SK-N-SH treated with all-trans-retinoic acid at 6 μM for 48 hours (cell line): Measurements from ENCODE around the gene GCC2.

Experiments
- ATAC-seq: fragments of 200-7000 bp; cut with Tn5 transposase; 3 replicates; pipeline ENCODE4 v1.9.1; 2020; ENCODE audit warnings: mild to moderate bottlenecking, moderate library complexity
- ARNTL ChIP-seq: fragments of 450-650 bp; formaldehyde crosslinking; IDR thresholded peaks from 2 replicates; pipeline ENCODE4 v1.5.0; 2020; ENCODE audit warnings: low read depth, mild to moderate bottlenecking, moderate library complexity, borderline replicate concordance
- BACH2 ChIP-seq: fragments of 250-450 bp; sonication (Bioruptor Pico); IDR thresholded peaks from 2 replicates; pipeline ENCODE4 v1.9.0; 2021; ENCODE audit warnings: mild to moderate bottlenecking, borderline replicate concordance
- CREB5 ChIP-seq: fragments of 250-450 bp; sonication (Bioruptor Pico); IDR thresholded peaks from 2 replicates; pipeline ENCODE4 v1.5.1; 2020; ENCODE audit warnings: low read depth, mild to moderate bottlenecking, moderate library complexity
- CSDC2 ChIP-seq: fragments of 250-450 bp; sonication (Bioruptor Pico); IDR thresholded peaks from 2 replicates; pipeline ENCODE4 v1.5.0; 2020; ENCODE audit warnings: mild to moderate bottlenecking, moderate library complexity
- CSRNP3 ChIP-seq: fragments of 250-450 bp; sonication (Bioruptor Pico); IDR thresholded peaks from 2 replicates; pipeline ENCODE4 v1.5.1; 2021; ENCODE audit warnings: mild to moderate bottlenecking, moderate library complexity
- ESRRG ChIP-seq: fragments of 250-450 bp; sonication (Bioruptor Pico); IDR thresholded peaks from 2 replicates; pipeline ENCODE4 v1.6.1; 2021; ENCODE audit warnings: mild to moderate bottlenecking
- GLIS3 ChIP-seq: fragments of 250-450 bp; sonication (Bioruptor Pico); IDR thresholded peaks from 2 replicates; pipeline ENCODE4 v1.5.0; 2020; ENCODE audit warnings: mild to moderate bottlenecking, moderate library complexity
- ISL1 ChIP-seq: fragments of 250-450 bp; sonication (Bioruptor Pico); IDR thresholded peaks from 2 replicates; pipeline ENCODE4 v2.1.2; 2022; ENCODE audit warnings: mild to moderate bottlenecking, moderate library complexity
- OSR1 ChIP-seq: fragments of 250-450 bp; sonication (Bioruptor Pico); IDR thresholded peaks from 2 replicates; pipeline ENCODE4 v1.8.0; 2022; ENCODE audit warnings: moderate library complexity, mild to moderate bottlenecking, inconsistent platforms
- PATZ1 ChIP-seq: fragments of 250-450 bp; sonication (Bioruptor Pico); IDR thresholded peaks from 2 replicates; pipeline ENCODE4 v1.8.0; 2020; ENCODE audit warnings: mild to moderate bottlenecking, moderate library complexity, borderline replicate concordance
- POU6F1 ChIP-seq: fragments of 250-450 bp; sonication (Bioruptor Pico); IDR thresholded peaks from 2 replicates; pipeline ENCODE4 v1.8.0; 2021; ENCODE audit warnings: low read depth, mild to moderate bottlenecking, moderate library complexity, borderline replicate concordance
- PPARA ChIP-seq: fragments of 250-450 bp; sonication (Bioruptor Pico); IDR thresholded peaks from 2 replicates; pipeline ENCODE4 v1.5.0; 2020; ENCODE audit warnings: mild to moderate bottlenecking, borderline replicate concordance
- RARB ChIP-seq: fragments of 250-450 bp; sonication (Bioruptor Pico); IDR thresholded peaks from 2 replicates; pipeline ENCODE4 v1.8.0; 2021; ENCODE audit warnings: mild to moderate bottlenecking, moderate library complexity
- SNAI2 ChIP-seq: fragments of 250-450 bp; sonication (Bioruptor Pico); IDR thresholded peaks from 2 replicates; pipeline ENCODE4 v1.5.0; 2020; ENCODE audit warnings: mild to moderate bottlenecking, moderate library complexity
- TCF4 ChIP-seq: fragments of 250-450 bp; sonication (Bioruptor Pico); IDR thresholded peaks from 2 replicates; pipeline ENCODE4 v1.8.0; 2021; ENCODE audit warnings: mild to moderate bottlenecking, moderate library complexity, borderline replicate concordance
- TOX ChIP-seq: fragments of 250-450 bp; sonication (Bioruptor Pico); IDR thresholded peaks from 2 replicates; pipeline ENCODE4 v1.8.0; 2021; ENCODE audit warnings: mild to moderate bottlenecking, moderate library complexity, borderline replicate concordance
- TSHZ2 ChIP-seq: fragments of 250-450 bp; sonication (Bioruptor Pico); IDR thresholded peaks from 2 replicates; pipeline ENCODE4 v1.5.0; 2020; ENCODE audit warnings: mild to moderate bottlenecking, moderate library complexity
- ZC3H10 ChIP-seq: fragments of 250-450 bp; sonication (Bioruptor Pico); IDR thresholded peaks from 2 replicates; pipeline ENCODE4 v1.5.1; 2021; ENCODE audit warnings: mild to moderate bottlenecking, moderate library complexity
- ZFP3 ChIP-seq: fragments of 250-450 bp; sonication (Bioruptor Pico); IDR thresholded peaks from 2 replicates; pipeline ENCODE4 v1.5.0; 2020; ENCODE audit warnings: mild to moderate bottlenecking, moderate library complexity
- ZFP30 ChIP-seq: fragments of 450-650 bp; formaldehyde crosslinking; IDR thresholded peaks from 2 replicates; pipeline ENCODE4 v1.5.0; 2022; ENCODE audit warnings: mild to moderate bottlenecking, moderate library complexity
- ZNF565 ChIP-seq: fragments of 450-650 bp; formaldehyde crosslinking; conservative IDR thresholded peaks from 2 replicates; pipeline ENCODE4 v1.5.0; 2020; ENCODE audit warnings: low read depth, mild to moderate bottlenecking, moderate library complexity
- ZNF70 ChIP-seq: fragments of 450-650 bp; formaldehyde crosslinking; IDR thresholded peaks from 2 replicates; pipeline ENCODE4 v1.5.0; 2020; ENCODE audit warnings: mild to moderate bottlenecking, moderate library complexity
- ZNF8 ChIP-seq: fragments of 450-650 bp; formaldehyde crosslinking; IDR thresholded peaks from 2 replicates; pipeline ENCODE4 v1.5.0; 2020; ENCODE audit warnings: mild to moderate bottlenecking, moderate library complexity

GCC2 gene

GRCh38 chr2:108531674-108532055 lies 82.7 kb downstream of the GCC2 start:
- TF ChIP-seq CREB5 (CRISPR knock-in tag) (no peak), BACH2 (CRISPR knock-in tag) (no peak), PPARA (CRISPR knock-in tag) (no peak), ZFP30 (CRISPR knock-in tag) (no peak), ZC3H10 (CRISPR knock-in tag) (no peak)
- ATAC-seq, result no peak

GRCh38 chr2:108533832-108534583 lies 85.0 kb downstream of the GCC2 start, which contains the start of gene LIMS1:
Gene LIMS1, plus strand, starts transcription at chr2:108534470. Its CDS starts 93 bp downstream, at chr2:108534563.
- ATAC-seq, result peak; percentile 94

More at GRCh38 chr2:108533832-108534583, 85.0 kb downstream of the GCC2 start, which contains the start of gene LIMS1:
- TF ChIP-seq POU6F1 (CRISPR knock-in tag), result no peak
- no peak for TF ChIP-seq ARNTL (CRISPR knock-in tag)
- TF ChIP-seq ESRRG, result no peak
- no peak for TF ChIP-seq ZNF8
- TF ChIP-seq ZC3H10 (CRISPR knock-in tag), result no peak
- no peak for TF ChIP-seq TCF4 (CRISPR knock-in tag)
- TF ChIP-seq TOX (CRISPR knock-in tag), result no peak
- TF ChIP-seq CSDC2, result 0 out of 2 replicates have a peak, but pooled peaks have one; percentile 13
- TF ChIP-seq GLIS3 (CRISPR knock-in tag), result no peak
- TF ChIP-seq ZFP30 (CRISPR knock-in tag), result no peak
- TF ChIP-seq OSR1 (CRISPR knock-in tag), result no peak
- 0 out of 2 replicates have a peak, but pooled peaks have one; percentile 14 for TF ChIP-seq ZNF70 (CRISPR knock-in tag)
- TF ChIP-seq PATZ1 (CRISPR knock-in tag), result peak; percentile 66; the same call in 1 of the 2 replicates
- TF ChIP-seq PPARA (CRISPR knock-in tag), result no peak
- 0 out of 2 replicates have a peak, but pooled peaks have one; percentile 19 for TF ChIP-seq ZFP3 (CRISPR knock-in tag)
- TF ChIP-seq ISL1 (CRISPR knock-in tag), result no peak
- 0 out of 2 replicates have a peak, but pooled peaks have one; percentile 16 for TF ChIP-seq TSHZ2
- no peak for TF ChIP-seq ZNF565 (CRISPR knock-in tag)
- no peak for TF ChIP-seq BACH2 (CRISPR knock-in tag)
- TF ChIP-seq CSRNP3 (CRISPR knock-in tag), result no peak; the same call in 1 of the 2 replicates
- 0 out of 2 replicates have a peak, but pooled peaks have one; percentile 44 for TF ChIP-seq CREB5 (CRISPR knock-in tag)
- TF ChIP-seq SNAI2 (CRISPR knock-in tag), result no peak
- TF ChIP-seq RARB (CRISPR knock-in tag), result no peak
